ENCODE data around the gene FKBP3.

- TF ChIP-seq CTCF (IDR thresholded peaks at IDR 0.05) (no peak), TAF1 (IDR thresholded peaks at IDR 0.05; ENCODE audit: borderline replicate concordance, low read depth, low read length) (no peak), USF2 (IDR thresholded peaks at IDR 0.05; ENCODE audit: borderline replicate concordance, low read depth, low read length) (no peak)
Observed at GRCh38 chr14:45068396-45068795, 65.9 kb downstream of the FKBP3 start.
